ENCODE results near the gene ZNF862.

The ZNF862 gene

DNA sequence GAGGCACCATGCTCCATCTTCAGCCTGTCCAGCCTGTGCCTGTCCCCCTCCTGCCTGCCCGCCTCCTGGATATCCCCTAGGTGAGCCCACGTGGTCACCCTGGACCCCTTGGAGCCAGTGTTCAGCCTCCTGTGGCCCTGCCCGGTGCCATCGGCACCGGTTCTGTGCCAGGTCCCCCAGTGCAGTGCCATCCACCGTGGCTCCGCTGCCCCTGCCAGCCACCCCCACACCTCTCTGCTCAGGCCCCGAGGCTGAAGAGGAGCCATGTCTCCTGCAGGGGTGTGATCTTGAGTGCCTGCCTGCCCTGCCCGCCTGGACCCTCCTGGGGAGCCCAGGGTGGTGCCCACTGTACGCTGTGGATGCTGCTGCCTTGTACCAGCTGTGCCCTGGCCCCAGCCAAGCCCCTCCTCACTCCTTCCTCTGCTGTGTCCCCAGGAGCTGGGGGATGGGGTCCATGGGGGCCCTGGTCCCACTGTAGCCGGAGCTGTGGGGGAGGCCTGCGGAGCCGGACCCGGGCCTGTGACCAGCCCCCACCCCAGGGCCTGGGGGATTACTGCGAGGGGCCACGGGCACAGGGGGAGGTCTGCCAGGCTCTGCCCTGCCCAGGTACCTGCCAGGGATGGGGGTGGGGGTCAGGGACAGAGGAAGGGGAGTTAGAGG is 26.2 kb upstream of the ZNF862 start:
- Histone ChIP-seq H3K9me3 (ENCODE audit: severe bottlenecking) (no peaks in the 10 kb centered on the region), H3K27ac (no peak overlapping the region), H3K36me3 (no peaks in the 10 kb centered on the region), H3K27me3 (ENCODE audit: insufficient read depth, low read depth, severe bottlenecking) (no peaks in the 10 kb centered on the region), H3K4me3 (ENCODE audit: low read depth, low read length) (no peak overlapping the region)
- TF ChIP-seq, protein P1, sequence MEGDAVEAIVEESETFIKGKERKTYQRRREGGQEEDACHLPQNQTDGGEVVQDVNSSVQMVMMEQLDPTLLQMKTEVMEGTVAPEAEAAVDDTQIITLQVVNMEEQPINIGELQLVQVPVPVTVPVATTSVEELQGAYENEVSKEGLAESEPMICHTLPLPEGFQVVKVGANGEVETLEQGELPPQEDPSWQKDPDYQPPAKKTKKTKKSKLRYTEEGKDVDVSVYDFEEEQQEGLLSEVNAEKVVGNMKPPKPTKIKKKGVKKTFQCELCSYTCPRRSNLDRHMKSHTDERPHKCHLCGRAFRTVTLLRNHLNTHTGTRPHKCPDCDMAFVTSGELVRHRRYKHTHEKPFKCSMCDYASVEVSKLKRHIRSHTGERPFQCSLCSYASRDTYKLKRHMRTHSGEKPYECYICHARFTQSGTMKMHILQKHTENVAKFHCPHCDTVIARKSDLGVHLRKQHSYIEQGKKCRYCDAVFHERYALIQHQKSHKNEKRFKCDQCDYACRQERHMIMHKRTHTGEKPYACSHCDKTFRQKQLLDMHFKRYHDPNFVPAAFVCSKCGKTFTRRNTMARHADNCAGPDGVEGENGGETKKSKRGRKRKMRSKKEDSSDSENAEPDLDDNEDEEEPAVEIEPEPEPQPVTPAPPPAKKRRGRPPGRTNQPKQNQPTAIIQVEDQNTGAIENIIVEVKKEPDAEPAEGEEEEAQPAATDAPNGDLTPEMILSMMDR (IDR thresholded peaks at IDR 0.05; ENCODE audit: low read depth, low read length) = no peak
- DNase-seq = no peak

DNA sequence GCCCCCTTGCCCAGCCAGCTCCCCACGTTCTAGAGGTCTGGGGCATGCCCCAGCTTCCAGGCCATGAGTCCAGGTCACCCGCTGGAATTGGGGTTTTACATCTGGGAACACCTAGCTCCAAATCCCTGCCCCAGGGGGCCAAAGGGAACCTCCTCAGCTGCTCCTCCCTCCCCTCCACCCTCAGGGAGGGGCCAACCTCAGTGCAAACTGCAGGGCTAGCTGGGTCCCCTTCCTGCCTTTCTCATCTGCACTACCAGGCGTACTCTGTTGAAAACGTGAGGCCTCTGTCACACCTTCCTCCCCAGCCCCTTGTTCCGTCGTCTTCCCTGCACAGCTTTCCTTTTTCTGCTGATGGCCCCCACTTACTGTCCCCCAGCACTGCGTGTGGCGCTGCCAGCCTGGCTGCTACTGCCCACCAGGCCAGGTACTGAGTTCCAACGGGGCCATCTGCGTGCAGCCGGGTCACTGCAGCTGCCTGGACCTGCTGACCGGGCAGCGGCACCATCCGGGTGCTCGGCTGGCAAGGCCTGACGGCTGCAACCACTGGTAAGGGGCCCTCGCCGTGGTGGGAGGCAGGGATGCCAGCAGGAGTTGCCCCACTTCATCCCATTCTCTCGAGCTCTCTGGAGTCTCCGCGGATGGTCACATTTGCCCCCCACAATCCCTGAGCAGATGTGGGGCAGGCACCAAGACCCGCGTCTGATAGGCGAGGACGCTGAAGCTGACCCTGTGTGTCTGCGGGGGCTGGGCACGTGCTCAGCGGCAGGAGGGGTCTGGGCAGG is 24.7 kb upstream of the ZNF862 start:
- Histone ChIP-seq H3K36me3 (no peaks in the 10 kb centered on the region), H3K9me3 (ENCODE audit: severe bottlenecking) (no peaks in the 10 kb centered on the region), H3K4me3 (ENCODE audit: low read depth, low read length) (no peak overlapping the region), H3K27me3 (ENCODE audit: insufficient read depth, low read depth, severe bottlenecking) (no peaks in the 10 kb centered on the region), H3K27ac (no peak overlapping the region)
- TF ChIP-seq, protein P1 (IDR thresholded peaks at IDR 0.05; ENCODE audit: low read depth, low read length) = no peak
- no peak for DNase-seq

DNA sequence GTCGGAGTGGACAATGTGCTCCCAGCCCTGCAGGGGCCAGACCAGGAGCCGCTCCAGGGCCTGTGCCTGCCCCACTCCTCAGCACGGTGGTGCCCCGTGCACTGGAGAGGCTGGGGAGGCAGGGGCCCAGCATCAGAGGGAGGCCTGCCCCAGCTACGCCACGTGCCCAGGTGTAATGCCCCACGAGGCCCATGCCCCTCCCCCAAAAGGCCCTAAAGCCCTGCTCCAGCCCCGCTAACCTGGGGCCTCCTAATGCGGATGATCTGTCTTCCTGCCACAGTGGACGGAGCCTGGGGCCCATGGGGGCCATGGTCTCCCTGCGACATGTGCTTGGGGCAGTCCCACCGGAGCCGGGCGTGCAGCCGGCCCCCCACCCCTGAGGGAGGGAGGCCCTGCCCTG is 23.7 kb upstream of the ZNF862 start:
- no peaks in the 10 kb centered on the region for H3K36me3 ChIP-seq
- TF ChIP-seq, protein P1 (IDR thresholded peaks at IDR 0.05; ENCODE audit: low read depth, low read length) = no peak
- no peak for DNase-seq

DNA sequence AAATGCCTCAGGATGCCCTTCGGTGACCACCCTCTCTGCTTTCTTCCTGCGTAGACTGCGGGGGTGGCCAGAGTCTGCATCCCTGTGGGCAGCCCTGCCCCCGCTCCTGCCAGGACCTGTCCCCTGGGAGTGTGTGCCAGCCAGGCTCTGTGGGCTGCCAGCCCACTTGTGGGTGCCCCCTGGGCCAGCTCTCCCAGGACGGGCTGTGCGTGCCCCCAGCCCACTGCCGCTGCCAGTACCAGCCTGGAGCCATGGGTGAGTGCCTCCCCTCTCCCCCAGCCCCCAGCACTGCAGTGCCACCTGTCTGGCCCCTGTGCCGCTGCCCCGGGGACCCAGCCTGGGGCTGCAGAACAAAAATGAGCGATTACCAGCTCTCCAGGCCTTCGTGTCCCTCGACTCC is 23.1 kb upstream of the ZNF862 start:
- no peaks in the 10 kb centered on the region for H3K9me3 ChIP-seq (ENCODE audit: severe bottlenecking)
- no peaks in the 10 kb centered on the region for H3K36me3 ChIP-seq
- no peak for DNase-seq
- H3K27me3 ChIP-seq (ENCODE audit: insufficient read depth, low read depth, severe bottlenecking) = no peaks in the 10 kb centered on the region
- TF ChIP-seq, protein P1 (IDR thresholded peaks at IDR 0.05; ENCODE audit: low read depth, low read length) = no peak
- H3K27ac ChIP-seq = no peak overlapping the region
- no peak overlapping the region for H3K4me3 ChIP-seq (ENCODE audit: low read depth, low read length)

More for the DNA sequence above, 23.7 kb upstream of the ZNF862 start:
- Histone ChIP-seq H3K9me3 (ENCODE audit: severe bottlenecking) (no peaks in the 10 kb centered on the region), H3K27me3 (ENCODE audit: insufficient read depth, low read depth, severe bottlenecking) (no peaks in the 10 kb centered on the region), H3K27ac (no peak overlapping the region), H3K4me3 (ENCODE audit: low read depth, low read length) (no peak overlapping the region)

DNA sequence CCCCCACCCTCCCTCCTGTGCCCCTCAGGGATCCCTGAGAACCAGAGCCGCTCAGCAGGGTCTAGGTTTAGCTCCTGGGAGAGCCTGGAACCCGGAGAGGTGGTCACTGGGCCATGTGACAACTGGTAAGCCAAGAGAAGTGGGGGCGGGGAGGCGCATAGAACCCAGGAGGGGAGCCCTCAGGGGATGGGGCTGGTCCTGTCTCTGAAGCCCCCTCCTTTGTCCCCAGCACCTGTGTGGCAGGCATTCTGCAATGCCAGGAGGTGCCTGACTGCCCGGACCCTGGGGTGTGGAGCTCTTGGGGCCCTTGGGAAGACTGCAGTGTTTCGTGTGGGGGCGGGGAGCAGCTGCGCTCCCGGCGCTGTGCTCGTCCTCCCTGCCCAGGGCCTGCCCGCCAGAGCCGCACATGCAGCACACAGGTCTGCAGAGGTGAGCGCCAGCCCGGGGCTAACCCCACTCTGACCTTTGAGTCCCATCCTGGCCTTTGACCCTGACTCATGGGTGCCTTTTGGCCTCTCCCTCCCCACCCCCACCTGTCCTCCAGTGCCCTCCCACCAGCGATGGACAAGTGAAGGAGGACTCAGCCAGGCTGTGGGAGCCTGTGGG is 22.4 kb upstream of the ZNF862 start:
- Histone ChIP-seq H3K36me3 (no peaks in the 10 kb centered on the region), H3K27me3 (ENCODE audit: insufficient read depth, low read depth, severe bottlenecking) (no peaks in the 10 kb centered on the region), H3K4me3 (ENCODE audit: low read depth, low read length) (no peak overlapping the region), H3K9me3 (ENCODE audit: severe bottlenecking) (no peaks in the 10 kb centered on the region), H3K27ac (no peak overlapping the region)
- DNase-seq = no peak
- TF ChIP-seq, protein P1 (IDR thresholded peaks at IDR 0.05; ENCODE audit: low read depth, low read length) = no peak
